Measurements from ENCODE around the gene LMAN2. TPM values are rescaled to one million over a fixed set of nuclear protein-coding genes. Genes with fewer than 3 reads are reported as not detected.

Gene LMAN2
- total and polyA plus RNA-seq, 2 experiments from 2014 or later, result 153 to 227 TPM

DNA sequence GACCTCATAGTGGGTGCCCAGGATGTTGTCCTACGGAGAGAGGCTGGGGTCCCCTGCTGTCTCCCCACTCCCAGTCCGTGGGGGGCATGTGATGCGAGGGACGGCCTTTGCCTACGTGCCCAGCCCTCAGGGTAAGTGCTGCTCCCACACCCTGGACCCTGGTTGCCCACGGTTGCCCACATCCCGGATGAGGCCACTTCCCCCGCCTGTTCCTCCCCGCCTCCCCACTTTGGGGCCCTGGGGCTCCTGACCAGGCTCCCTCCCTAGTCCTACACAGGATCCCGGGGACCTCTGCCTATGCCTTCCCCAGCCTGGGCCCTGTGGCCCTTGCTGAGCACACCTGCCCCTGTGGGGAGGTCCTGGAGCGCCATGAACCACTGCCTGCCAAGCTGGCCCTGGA is 34.3 kb upstream of the LMAN2 start:
- Mint-ChIP-seq H3K4me3 (no peak overlapping the region), H3K4me1 (peaks cover 30% of the 10 kb centered on the region), H3K27me3 (ENCODE audit: insufficient read depth, low read depth, poor library complexity) (peaks cover 33% of the 10 kb centered on the region), H3K9me3 (no peaks in the 10 kb centered on the region), H3K36me3 (ENCODE audit: low read depth) (no peaks in the 10 kb centered on the region; the same call in 2 of the 3 replicates), H3K27ac (no peak overlapping the region)
- Histone ChIP-seq H3K4me1 (ENCODE audit: insufficient read depth) (no peaks in the 10 kb centered on the region), H3K79me2 (replicated peaks; ENCODE audit: insufficient read depth) (no peaks in the 10 kb centered on the region), H3K9me2 (ENCODE audit: insufficient read depth) (no peaks in the 10 kb centered on the region), H4K20me1 (replicated peaks; ENCODE audit: insufficient read depth) (no peaks in the 10 kb centered on the region), H2AFZ (no peak overlapping the region), H3K4me3 (no peak overlapping the region), H3F3A (replicated peaks; ENCODE audit: low read depth) (0 out of 2 replicates have a peak, but pooled peaks cover 8% of the 10 kb centered on the region), H3K36me3 (ENCODE audit: insufficient read depth) (no peaks in the 10 kb centered on the region), H3K4me2 (no peak overlapping the region), H3K27me3 (ENCODE audit: insufficient read depth) (peaks cover 18% of the 10 kb centered on the region; the same call in 1 of the 2 replicates), H3K27ac (ENCODE audit: low read depth) (no peak overlapping the region)
- ATAC-seq, result no peak
- DNase-seq (ENCODE audit: low spot score), result no peak
- TF ChIP-seq ZNF114 (CRISPR knock-in tag; IDR thresholded peaks at IDR 0.05) (no peak), EZH2 (IDR thresholded peaks at IDR 0.05; ENCODE audit: low read depth, unreplicated experiment) (no peak), STAT1 (IDR thresholded peaks at IDR 0.05; ENCODE audit: unreplicated experiment) (no peak), CREB1 (CRISPR knock-in tag; IDR thresholded peaks at IDR 0.05; ENCODE audit: low read depth) (no peak), POLR2AphosphoS5 (IDR thresholded peaks at IDR 0.05; ENCODE audit: low read depth) (no peak), EZH2phosphoT487 (IDR thresholded peaks at IDR 0.05; ENCODE audit: unreplicated experiment) (no peak), ZNF331 (CRISPR knock-in tag; IDR thresholded peaks at IDR 0.05; ENCODE audit: low read depth) (no peak)
- TF ChIP-seq, protein P1, sequence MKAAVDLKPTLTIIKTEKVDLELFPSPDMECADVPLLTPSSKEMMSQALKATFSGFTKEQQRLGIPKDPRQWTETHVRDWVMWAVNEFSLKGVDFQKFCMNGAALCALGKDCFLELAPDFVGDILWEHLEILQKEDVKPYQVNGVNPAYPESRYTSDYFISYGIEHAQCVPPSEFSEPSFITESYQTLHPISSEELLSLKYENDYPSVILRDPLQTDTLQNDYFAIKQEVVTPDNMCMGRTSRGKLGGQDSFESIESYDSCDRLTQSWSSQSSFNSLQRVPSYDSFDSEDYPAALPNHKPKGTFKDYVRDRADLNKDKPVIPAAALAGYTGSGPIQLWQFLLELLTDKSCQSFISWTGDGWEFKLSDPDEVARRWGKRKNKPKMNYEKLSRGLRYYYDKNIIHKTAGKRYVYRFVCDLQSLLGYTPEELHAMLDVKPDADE (IDR thresholded peaks at IDR 0.05), result no peak
- TF ChIP-seq, protein P2, sequence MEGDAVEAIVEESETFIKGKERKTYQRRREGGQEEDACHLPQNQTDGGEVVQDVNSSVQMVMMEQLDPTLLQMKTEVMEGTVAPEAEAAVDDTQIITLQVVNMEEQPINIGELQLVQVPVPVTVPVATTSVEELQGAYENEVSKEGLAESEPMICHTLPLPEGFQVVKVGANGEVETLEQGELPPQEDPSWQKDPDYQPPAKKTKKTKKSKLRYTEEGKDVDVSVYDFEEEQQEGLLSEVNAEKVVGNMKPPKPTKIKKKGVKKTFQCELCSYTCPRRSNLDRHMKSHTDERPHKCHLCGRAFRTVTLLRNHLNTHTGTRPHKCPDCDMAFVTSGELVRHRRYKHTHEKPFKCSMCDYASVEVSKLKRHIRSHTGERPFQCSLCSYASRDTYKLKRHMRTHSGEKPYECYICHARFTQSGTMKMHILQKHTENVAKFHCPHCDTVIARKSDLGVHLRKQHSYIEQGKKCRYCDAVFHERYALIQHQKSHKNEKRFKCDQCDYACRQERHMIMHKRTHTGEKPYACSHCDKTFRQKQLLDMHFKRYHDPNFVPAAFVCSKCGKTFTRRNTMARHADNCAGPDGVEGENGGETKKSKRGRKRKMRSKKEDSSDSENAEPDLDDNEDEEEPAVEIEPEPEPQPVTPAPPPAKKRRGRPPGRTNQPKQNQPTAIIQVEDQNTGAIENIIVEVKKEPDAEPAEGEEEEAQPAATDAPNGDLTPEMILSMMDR (conservative IDR thresholded peaks at IDR 0.05; ENCODE audit: low read depth in 2 of 2), result no peak
- TF ChIP-seq, protein P3, sequence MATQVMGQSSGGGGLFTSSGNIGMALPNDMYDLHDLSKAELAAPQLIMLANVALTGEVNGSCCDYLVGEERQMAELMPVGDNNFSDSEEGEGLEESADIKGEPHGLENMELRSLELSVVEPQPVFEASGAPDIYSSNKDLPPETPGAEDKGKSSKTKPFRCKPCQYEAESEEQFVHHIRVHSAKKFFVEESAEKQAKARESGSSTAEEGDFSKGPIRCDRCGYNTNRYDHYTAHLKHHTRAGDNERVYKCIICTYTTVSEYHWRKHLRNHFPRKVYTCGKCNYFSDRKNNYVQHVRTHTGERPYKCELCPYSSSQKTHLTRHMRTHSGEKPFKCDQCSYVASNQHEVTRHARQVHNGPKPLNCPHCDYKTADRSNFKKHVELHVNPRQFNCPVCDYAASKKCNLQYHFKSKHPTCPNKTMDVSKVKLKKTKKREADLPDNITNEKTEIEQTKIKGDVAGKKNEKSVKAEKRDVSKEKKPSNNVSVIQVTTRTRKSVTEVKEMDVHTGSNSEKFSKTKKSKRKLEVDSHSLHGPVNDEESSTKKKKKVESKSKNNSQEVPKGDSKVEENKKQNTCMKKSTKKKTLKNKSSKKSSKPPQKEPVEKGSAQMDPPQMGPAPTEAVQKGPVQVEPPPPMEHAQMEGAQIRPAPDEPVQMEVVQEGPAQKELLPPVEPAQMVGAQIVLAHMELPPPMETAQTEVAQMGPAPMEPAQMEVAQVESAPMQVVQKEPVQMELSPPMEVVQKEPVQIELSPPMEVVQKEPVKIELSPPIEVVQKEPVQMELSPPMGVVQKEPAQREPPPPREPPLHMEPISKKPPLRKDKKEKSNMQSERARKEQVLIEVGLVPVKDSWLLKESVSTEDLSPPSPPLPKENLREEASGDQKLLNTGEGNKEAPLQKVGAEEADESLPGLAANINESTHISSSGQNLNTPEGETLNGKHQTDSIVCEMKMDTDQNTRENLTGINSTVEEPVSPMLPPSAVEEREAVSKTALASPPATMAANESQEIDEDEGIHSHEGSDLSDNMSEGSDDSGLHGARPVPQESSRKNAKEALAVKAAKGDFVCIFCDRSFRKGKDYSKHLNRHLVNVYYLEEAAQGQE (IDR thresholded peaks at IDR 0.05; ENCODE audit: unreplicated experiment), result no peak
- TF ChIP-seq, protein P4, sequence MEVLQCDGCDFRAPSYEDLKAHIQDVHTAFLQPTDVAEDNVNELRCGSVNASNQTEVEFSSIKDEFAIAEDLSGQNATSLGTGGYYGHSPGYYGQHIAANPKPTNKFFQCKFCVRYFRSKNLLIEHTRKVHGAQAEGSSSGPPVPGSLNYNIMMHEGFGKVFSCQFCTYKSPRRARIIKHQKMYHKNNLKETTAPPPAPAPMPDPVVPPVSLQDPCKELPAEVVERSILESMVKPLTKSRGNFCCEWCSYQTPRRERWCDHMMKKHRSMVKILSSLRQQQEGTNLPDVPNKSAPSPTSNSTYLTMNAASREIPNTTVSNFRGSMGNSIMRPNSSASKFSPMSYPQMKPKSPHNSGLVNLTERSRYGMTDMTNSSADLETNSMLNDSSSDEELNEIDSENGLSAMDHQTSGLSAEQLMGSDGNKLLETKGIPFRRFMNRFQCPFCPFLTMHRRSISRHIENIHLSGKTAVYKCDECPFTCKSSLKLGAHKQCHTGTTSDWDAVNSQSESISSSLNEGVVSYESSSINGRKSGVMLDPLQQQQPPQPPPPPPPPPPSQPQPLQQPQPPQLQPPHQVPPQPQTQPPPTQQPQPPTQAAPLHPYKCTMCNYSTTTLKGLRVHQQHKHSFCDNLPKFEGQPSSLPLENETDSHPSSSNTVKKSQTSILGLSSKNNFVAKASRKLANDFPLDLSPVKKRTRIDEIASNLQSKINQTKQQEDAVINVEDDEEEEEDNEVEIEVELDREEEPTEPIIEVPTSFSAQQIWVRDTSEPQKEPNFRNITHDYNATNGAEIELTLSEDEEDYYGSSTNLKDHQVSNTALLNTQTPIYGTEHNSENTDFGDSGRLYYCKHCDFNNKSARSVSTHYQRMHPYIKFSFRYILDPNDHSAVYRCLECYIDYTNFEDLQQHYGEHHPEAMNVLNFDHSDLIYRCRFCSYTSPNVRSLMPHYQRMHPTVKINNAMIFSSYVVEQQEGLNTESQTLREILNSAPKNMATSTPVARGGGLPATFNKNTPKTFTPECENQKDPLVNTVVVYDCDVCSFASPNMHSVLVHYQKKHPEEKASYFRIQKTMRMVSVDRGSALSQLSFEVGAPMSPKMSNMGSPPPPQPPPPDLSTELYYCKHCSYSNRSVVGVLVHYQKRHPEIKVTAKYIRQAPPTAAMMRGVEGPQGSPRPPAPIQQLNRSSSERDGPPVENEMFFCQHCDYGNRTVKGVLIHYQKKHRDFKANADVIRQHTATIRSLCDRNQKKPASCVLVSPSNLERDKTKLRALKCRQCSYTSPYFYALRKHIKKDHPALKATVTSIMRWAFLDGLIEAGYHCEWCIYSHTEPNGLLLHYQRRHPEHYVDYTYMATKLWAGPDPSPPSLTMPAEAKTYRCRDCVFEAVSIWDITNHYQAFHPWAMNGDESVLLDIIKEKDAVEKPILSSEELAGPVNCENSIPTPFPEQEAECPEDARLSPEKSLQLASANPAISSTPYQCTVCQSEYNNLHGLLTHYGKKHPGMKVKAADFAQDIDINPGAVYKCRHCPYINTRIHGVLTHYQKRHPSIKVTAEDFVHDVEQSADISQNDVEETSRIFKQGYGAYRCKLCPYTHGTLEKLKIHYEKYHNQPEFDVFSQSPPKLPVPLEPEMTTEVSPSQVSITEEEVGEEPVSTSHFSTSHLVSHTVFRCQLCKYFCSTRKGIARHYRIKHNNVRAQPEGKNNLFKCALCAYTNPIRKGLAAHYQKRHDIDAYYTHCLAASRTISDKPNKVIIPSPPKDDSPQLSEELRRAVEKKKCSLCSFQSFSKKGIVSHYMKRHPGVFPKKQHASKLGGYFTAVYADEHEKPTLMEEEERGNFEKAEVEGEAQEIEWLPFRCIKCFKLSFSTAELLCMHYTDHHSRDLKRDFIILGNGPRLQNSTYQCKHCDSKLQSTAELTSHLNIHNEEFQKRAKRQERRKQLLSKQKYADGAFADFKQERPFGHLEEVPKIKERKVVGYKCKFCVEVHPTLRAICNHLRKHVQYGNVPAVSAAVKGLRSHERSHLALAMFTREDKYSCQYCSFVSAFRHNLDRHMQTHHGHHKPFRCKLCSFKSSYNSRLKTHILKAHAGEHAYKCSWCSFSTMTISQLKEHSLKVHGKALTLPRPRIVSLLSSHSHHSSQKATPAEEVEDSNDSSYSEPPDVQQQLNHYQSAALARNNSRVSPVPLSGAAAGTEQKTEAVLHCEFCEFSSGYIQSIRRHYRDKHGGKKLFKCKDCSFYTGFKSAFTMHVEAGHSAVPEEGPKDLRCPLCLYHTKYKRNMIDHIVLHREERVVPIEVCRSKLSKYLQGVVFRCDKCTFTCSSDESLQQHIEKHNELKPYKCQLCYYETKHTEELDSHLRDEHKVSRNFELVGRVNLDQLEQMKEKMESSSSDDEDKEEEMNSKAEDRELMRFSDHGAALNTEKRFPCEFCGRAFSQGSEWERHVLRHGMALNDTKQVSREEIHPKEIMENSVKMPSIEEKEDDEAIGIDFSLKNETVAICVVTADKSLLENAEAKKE (CRISPR knock-in tag; IDR thresholded peaks at IDR 0.05), result no peak

All from GM23338 (cell line).